ENCODE results near the gene ATP5IF1. TPM values are rescaled to one million over a fixed set of nuclear protein-coding genes. Genes with fewer than 3 reads are reported as not detected.
A peak's percentile ranks its signal among the peaks of the same experiment; 100 is the strongest.

The ATP5IF1 gene
- total RNA-seq, 1 experiment from 2014 or later, result 214 TPM

DNA sequence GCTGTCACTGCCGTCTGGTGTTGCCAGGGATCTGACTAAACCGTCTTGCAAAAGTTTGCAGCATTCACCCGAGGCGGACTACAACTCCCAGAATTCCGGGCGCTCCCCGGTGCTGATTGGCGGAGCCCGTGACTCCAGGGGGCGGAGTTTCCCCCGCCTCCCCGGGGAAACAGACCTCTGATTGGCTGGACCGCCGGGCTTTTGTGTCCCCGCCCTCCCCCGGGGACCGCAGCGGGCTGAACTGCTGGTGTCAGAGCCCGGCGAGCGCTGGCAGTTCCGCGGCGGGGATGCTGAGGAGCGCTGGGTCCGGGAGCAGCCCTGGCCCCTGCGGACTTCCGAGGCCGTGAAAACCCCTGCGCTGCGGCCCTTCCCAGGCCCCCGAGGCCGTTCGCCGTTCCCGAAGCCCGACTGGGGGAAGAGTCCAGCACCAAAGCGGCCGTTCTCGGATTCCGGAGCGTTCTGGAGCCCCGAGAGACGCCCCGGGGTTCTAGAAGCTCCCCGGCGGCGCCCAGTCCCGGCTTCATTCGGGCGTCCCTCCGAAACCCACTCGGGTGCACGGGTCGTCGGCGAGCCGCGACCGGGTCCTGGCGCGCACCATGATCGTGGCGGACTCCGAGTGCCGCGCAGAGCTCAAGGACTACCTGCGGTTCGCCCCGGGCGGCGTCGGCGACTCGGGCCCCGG, 23.5 kb downstream of the ATP5IF1 start, which contains the start of gene SESN2:
Gene SESN2, plus strand, starts transcription at position 267 of the 682 bp plus-strand sequence. Its CDS starts 330 bp downstream, at position 597.
- TF ChIP-seq, protein P1, sequence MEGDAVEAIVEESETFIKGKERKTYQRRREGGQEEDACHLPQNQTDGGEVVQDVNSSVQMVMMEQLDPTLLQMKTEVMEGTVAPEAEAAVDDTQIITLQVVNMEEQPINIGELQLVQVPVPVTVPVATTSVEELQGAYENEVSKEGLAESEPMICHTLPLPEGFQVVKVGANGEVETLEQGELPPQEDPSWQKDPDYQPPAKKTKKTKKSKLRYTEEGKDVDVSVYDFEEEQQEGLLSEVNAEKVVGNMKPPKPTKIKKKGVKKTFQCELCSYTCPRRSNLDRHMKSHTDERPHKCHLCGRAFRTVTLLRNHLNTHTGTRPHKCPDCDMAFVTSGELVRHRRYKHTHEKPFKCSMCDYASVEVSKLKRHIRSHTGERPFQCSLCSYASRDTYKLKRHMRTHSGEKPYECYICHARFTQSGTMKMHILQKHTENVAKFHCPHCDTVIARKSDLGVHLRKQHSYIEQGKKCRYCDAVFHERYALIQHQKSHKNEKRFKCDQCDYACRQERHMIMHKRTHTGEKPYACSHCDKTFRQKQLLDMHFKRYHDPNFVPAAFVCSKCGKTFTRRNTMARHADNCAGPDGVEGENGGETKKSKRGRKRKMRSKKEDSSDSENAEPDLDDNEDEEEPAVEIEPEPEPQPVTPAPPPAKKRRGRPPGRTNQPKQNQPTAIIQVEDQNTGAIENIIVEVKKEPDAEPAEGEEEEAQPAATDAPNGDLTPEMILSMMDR (IDR thresholded peaks at IDR 0.05; ENCODE audit: unreplicated experiment), result no peak
- H3K9me3 Mint-ChIP-seq (ENCODE audit: unreplicated experiment), result no peaks in the 10 kb centered on the region
- DNase-seq (ENCODE audit: unreplicated experiment), result peak; percentile 99
- H3K36me3 Mint-ChIP-seq (ENCODE audit: insufficient read depth, unreplicated experiment), result peaks cover 13% of the 10 kb centered on the region
- peak within 1 kb of the TSS; percentile 98 for H3K27ac Mint-ChIP-seq (ENCODE audit: low read depth, unreplicated experiment)
- intact Hi-C loops (cut with micrococcal nuclease), result loop anchor here (1.0 kb wide), 1 partner anchor 10 kb away; no protein-coding TSS in a partner anchor
- H3K4me3 Mint-ChIP-seq (ENCODE audit: unreplicated experiment), result peak within 1 kb of the TSS; percentile 86
- TSS peak; percentile 51 for BruUV-seq (replicated peaks)
- H3K27me3 Mint-ChIP-seq (ENCODE audit: insufficient read depth, unreplicated experiment), result no peaks in the 10 kb centered on the region
- ChIA-PET CTCF (interaction anchor here (0.6 to 5.4 kb wide), 5 partner anchors 10 to 477 kb away, joined by 3 to 46 read pairs (median 3); partner anchors contain the start of gene YTHDF2), POLR2A (interaction anchor here (0.6 to 9.7 kb wide), 29 partner anchors 13 to 618 kb away, joined by 3 to 362 read pairs (median 5); partner anchors contain the start of genes ATP5IF1, GMEB1, MED18 and PHACTR4)
- peaks cover 22% of the 10 kb centered on the region for H3K4me1 Mint-ChIP-seq (ENCODE audit: insufficient read depth, unreplicated experiment)

DNA sequence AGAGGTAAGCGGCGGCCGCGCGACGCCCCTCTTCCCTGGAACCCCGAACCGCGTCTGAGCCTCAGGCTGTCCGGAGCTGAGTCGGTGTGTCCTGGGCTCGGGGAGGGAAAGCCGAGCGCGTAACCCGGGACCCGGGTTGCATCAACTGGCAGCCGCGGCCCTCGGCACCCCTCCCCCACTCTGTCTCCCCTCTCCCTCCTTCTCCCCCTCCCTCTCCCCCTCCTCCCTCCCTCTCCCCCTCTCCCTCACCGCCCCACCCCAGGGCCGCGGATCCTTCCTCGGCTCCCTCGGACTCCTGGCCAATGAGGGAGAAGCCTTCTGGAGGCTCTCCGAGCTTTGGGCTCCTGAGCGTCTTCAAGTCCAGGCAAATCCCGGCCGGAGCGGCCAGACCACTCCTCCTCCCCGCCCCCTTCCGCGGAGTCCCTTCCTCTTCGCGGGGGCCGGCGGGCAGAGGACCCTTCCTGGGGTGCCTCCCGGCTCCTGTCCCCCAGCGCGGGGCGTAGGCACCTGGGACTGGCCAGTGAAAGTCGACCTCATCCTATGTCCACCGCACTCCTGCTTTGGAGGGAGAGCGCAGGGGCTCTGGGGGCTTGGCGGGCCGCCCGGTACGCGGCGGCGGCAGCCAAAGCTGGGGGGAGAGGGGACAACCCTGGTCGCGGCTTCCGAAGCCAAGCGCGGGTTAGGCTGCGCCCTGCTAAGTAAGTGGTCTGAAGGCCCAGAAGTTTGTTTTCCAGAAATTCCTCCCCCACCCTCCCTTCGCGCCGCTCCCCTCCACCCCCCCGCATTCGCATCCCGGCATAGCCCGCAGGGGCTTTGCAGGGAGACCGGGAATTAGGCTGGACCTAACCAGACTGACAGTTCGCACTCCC, 24.2 kb downstream of the ATP5IF1 start:
- H3K4me1 Mint-ChIP-seq (ENCODE audit: insufficient read depth, unreplicated experiment), result peaks cover 22% of the 10 kb centered on the region
- intact Hi-C loops (cut with micrococcal nuclease), result loop anchor here (1.0 kb wide), 1 partner anchor 11 kb away; no protein-coding TSS in a partner anchor
- H3K4me3 Mint-ChIP-seq (ENCODE audit: unreplicated experiment), result peak overlapping the region; percentile 86
- CTCF ChIA-PET, result interaction anchor here (0.6 to 5.4 kb wide), 7 partner anchors 11 to 477 kb away, joined by 3 to 46 read pairs (median 3); partner anchors contain the start of genes MED18 and YTHDF2
- H3K27ac Mint-ChIP-seq (ENCODE audit: low read depth, unreplicated experiment), result peak overlapping the region; percentile 98
- peaks cover 13% of the 10 kb centered on the region for H3K36me3 Mint-ChIP-seq (ENCODE audit: insufficient read depth, unreplicated experiment)
- H3K27me3 Mint-ChIP-seq (ENCODE audit: insufficient read depth, unreplicated experiment), result no peaks in the 10 kb centered on the region
- no peaks in the 10 kb centered on the region for H3K9me3 Mint-ChIP-seq (ENCODE audit: unreplicated experiment)
- BruUV-seq (replicated peaks), result no TSS peak
- TF ChIP-seq, protein P1 (IDR thresholded peaks at IDR 0.05; ENCODE audit: unreplicated experiment), result no peak
- DNase-seq (ENCODE audit: unreplicated experiment), result peak; percentile 91
- POLR2A ChIA-PET, result interaction anchor here (0.6 to 9.7 kb wide), 30 partner anchors 13 to 617 kb away, joined by 3 to 362 read pairs (median 5); partner anchors contain the start of genes ATP5IF1, DNAJC8, MED18 and PHACTR4

DNA sequence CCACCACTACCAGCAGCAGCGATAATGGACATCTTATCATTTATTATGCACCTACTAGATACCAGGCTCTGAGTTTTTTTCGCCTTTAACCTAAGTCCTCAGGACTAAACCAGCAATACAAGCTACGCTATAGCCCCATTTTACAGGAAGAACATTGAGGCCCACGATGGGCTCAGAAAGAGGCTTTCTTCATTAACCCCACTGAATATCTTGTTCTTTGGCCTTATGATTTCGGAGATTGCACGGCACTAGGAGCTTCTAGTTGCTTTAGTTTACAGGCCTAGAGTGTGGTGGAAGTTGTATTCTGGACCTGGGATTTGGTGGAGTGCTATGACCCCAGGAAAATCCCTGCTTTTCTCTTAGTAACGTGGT, 24.9 kb downstream of the ATP5IF1 start:
- intact Hi-C loops (cut with micrococcal nuclease), result no loop called here
- Mint-ChIP-seq H3K27me3 (ENCODE audit: insufficient read depth, unreplicated experiment) (no peaks in the 10 kb centered on the region), H3K36me3 (ENCODE audit: insufficient read depth, unreplicated experiment) (peaks cover 18% of the 10 kb centered on the region), H3K4me1 (ENCODE audit: insufficient read depth, unreplicated experiment) (peaks cover 26% of the 10 kb centered on the region), H3K4me3 (ENCODE audit: unreplicated experiment) (peak overlapping the region; percentile 86), H3K9me3 (ENCODE audit: unreplicated experiment) (no peaks in the 10 kb centered on the region), H3K27ac (ENCODE audit: low read depth, unreplicated experiment) (peak overlapping the region; percentile 84)
- DNase-seq (ENCODE audit: unreplicated experiment), result no peak
- TF ChIP-seq, protein P1 (IDR thresholded peaks at IDR 0.05; ENCODE audit: unreplicated experiment), result no peak
- CTCF ChIA-PET, result interaction anchor here (0.6 to 5.4 kb wide), 5 partner anchors 11 to 262 kb away, joined by 3 to 46 read pairs (median 4); partner anchors contain the start of gene MED18
- no TSS peak for BruUV-seq (replicated peaks)
- POLR2A ChIA-PET, result interaction anchor here (0.7 to 9.7 kb wide), 15 partner anchors 14 to 387 kb away, joined by 3 to 362 read pairs (median 9); partner anchors contain the start of genes ATP5IF1, DNAJC8, MED18 and PHACTR4
